ENCODE results near the gene ZNF474.

Gene ZNF474

GRCh38 chr5:122184676-122185255, 55.4 kb downstream of the ZNF474 start:
- Histone ChIP-seq H3K9ac (ENCODE audit: low read length) (no peak overlapping the region), H3K36me3 (ENCODE audit: low read length) (no peaks in the 10 kb centered on the region), H4K20me1 (ENCODE audit: low read depth, low read length) (no peaks in the 10 kb centered on the region), H2AFZ (ENCODE audit: low read depth, low read length, severe bottlenecking) (no peak overlapping the region), H3K4me3 (ENCODE audit: insufficient read depth, low read length, poor library complexity, severe bottlenecking) (no peak overlapping the region), H3K27ac (ENCODE audit: low read depth, low read length) (no peak overlapping the region), H3K27me3 (ENCODE audit: low read length) (no peaks in the 10 kb centered on the region), H3K4me2 (ENCODE audit: low read depth, low read length, poor library complexity, severe bottlenecking) (no peak overlapping the region), H3K79me2 (ENCODE audit: insufficient read depth, low read length) (no peaks in the 10 kb centered on the region), H3K9me3 (ENCODE audit: insufficient read depth, low read length) (no peaks in the 10 kb centered on the region), H3K9me2 (replicated peaks; ENCODE audit: insufficient read depth, low read length) (no peaks in the 10 kb centered on the region), H3F3A (ENCODE audit: insufficient read depth) (no peaks in the 10 kb centered on the region)
- no peak for TF ChIP-seq CTCF (IDR thresholded peaks at IDR 0.05; ENCODE audit: insufficient read depth, low read length, poor library complexity, severe bottlenecking)
- TF ChIP-seq EZH2phosphoT487 (conservative IDR thresholded peaks at IDR 0.05; ENCODE audit: low read length): no peak

GRCh38 chr5:122187426-122187825, 58.1 kb downstream of the ZNF474 start:
- no peak overlapping the region for H3K27ac ChIP-seq (ENCODE audit: low read depth, low read length)
- no peak overlapping the region for H3K9ac ChIP-seq (ENCODE audit: low read length)
- H3K4me2 ChIP-seq (ENCODE audit: low read depth, low read length, poor library complexity, severe bottlenecking): no peak overlapping the region
- no peaks in the 10 kb centered on the region for H3K27me3 ChIP-seq (ENCODE audit: low read length)
- H2AFZ ChIP-seq (ENCODE audit: low read depth, low read length, severe bottlenecking): no peak overlapping the region
- H3K36me3 ChIP-seq (ENCODE audit: low read length): no peaks in the 10 kb centered on the region
- no peaks in the 10 kb centered on the region for H3K9me3 ChIP-seq (ENCODE audit: insufficient read depth, low read length)
- H3K79me2 ChIP-seq (ENCODE audit: insufficient read depth, low read length): no peaks in the 10 kb centered on the region
- H3F3A ChIP-seq (ENCODE audit: insufficient read depth): no peaks in the 10 kb centered on the region
- TF ChIP-seq CTCF (IDR thresholded peaks at IDR 0.05; ENCODE audit: insufficient read depth, low read length, poor library complexity, severe bottlenecking) (no peak), EZH2phosphoT487 (conservative IDR thresholded peaks at IDR 0.05; ENCODE audit: low read length) (no peak)
- no peaks in the 10 kb centered on the region for H4K20me1 ChIP-seq (ENCODE audit: low read depth, low read length)
- H3K4me3 ChIP-seq (ENCODE audit: insufficient read depth, low read length, poor library complexity, severe bottlenecking): no peak overlapping the region
- H3K9me2 ChIP-seq (replicated peaks; ENCODE audit: insufficient read depth, low read length): no peaks in the 10 kb centered on the region

GRCh38 chr5:122190156-122190555, 60.8 kb downstream of the ZNF474 start:
- Histone ChIP-seq H3K9ac (ENCODE audit: low read length) (no peak overlapping the region), H3K4me3 (ENCODE audit: insufficient read depth, low read length, poor library complexity, severe bottlenecking) (no peak overlapping the region), H3K4me2 (ENCODE audit: low read depth, low read length, poor library complexity, severe bottlenecking) (no peak overlapping the region), H3K36me3 (ENCODE audit: low read length) (no peaks in the 10 kb centered on the region), H3F3A (ENCODE audit: insufficient read depth) (no peaks in the 10 kb centered on the region), H3K9me3 (ENCODE audit: insufficient read depth, low read length) (no peaks in the 10 kb centered on the region), H3K27ac (ENCODE audit: low read depth, low read length) (no peak overlapping the region), H2AFZ (ENCODE audit: low read depth, low read length, severe bottlenecking) (no peak overlapping the region), H3K27me3 (ENCODE audit: low read length) (no peaks in the 10 kb centered on the region), H3K79me2 (ENCODE audit: insufficient read depth, low read length) (no peaks in the 10 kb centered on the region), H4K20me1 (ENCODE audit: low read depth, low read length) (no peaks in the 10 kb centered on the region; the same call in 1 of the 2 replicates), H3K9me2 (replicated peaks; ENCODE audit: insufficient read depth, low read length) (no peaks in the 10 kb centered on the region)
- TF ChIP-seq EZH2phosphoT487 (conservative IDR thresholded peaks at IDR 0.05; ENCODE audit: low read length) (no peak), CTCF (IDR thresholded peaks at IDR 0.05; ENCODE audit: insufficient read depth, low read length, poor library complexity, severe bottlenecking) (no peak)
